ENCODE data around the gene PSMD13. TPM values are rescaled to one million over a fixed set of nuclear protein-coding genes. Genes with fewer than 3 reads are reported as not detected.
"Not testable (repeated sequence)": the region's sequence is repeated elsewhere in the genome, so short reads cannot be mapped to it uniquely, and the experiment has no call there.

PSMD13 gene
- total and polyA plus RNA-seq, 2 of the 13 experiments (the other 11 are each of a cell fraction or from before 2014, with no cell fraction given), result 83.0 to 117 TPM

DNA sequence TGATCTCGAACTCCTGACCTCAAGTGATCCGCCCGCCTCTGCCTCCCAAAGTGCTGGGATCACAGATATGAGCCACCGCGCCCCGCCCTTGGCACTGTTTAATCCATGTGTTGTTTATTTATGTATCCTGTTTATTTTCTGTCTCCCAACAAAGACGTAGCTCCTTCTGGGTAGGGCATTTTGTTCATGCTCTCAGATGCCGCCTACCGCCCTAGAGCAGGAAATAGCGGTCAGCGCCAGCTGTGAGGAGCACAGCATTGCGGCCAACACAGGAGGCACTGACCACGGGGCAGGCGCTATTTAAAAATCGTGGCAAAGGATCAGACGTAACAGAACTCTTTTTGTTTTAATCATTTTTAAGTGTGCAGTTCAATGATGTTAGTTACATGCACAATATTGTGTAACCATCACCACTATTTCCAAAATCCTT, 32.0 kb downstream of the PSMD13 start:
- H3K9me3 ChIP-seq (ENCODE audit: low read length); intact Hi-C loops (cut with micrococcal nuclease; ENCODE audit: unreplicated experiment); H3K79me2 ChIP-seq (ENCODE audit: insufficient read depth, low read length); H3K27ac ChIP-seq (ENCODE audit: extremely low read length, insufficient read depth, low read length); H4K20me1 ChIP-seq (ENCODE audit: insufficient read depth, low read length); FAIRE-seq; BruUV-seq (replicated peaks); CTCF ChIA-PET (ENCODE audit: low intra/inter-chr PET ratio, low total read pairs); in situ Hi-C loops (cut with HindIII; ENCODE audit: extremely low pct_ligation_motif_present, low pct_unique_long_range_greater_than_20kb); H3K36me3 ChIP-seq (replicated peaks in 1 of 2; ENCODE audit: control insufficient read depth in 1 of 2, insufficient read depth in 2 of 2, low read length in 2 of 2): not testable (repeated sequence)
- peak overlapping the region; percentile 75 for H2AFZ ChIP-seq (ENCODE audit: low read length)
- peak overlapping the region; percentile 76 for H3K4me2 ChIP-seq (ENCODE audit: low read depth, low read length)
- peaks cover 0 to 29% of the 10 kb centered on the region in 2 experiments; a peak in 3 of 5 replicates for H3K27me3 ChIP-seq (ENCODE audit: control insufficient read depth in 1 of 2, insufficient read depth in 2 of 2, low read length in 2 of 2)
- 4% methylated on average over 16 of the region's 16 CpGs for WGBS (ENCODE audit: low lambda C conversion rate)
- ATAC-seq, result peak; percentile 86
- H3K9ac ChIP-seq (ENCODE audit: insufficient read depth, low read depth, low read length), result 0 out of 2 replicates have a peak overlapping the region, but pooled peaks have one; percentile 20
- peaks cover 45% of the 10 kb centered on the region for H3K4me1 ChIP-seq (ENCODE audit: insufficient read depth, low read length)
- POLR2A ChIA-PET, result interaction anchor here (0.8 to 1.8 kb wide), 8 partner anchors 18 to 128 kb away, joined by 3 to 9 read pairs (median 3); partner anchors contain the start of genes BET1L and RIC8A
- peak overlapping the region; percentile 24 to 60 (median 29); a peak in 5 of 6 replicates for H3K4me3 ChIP-seq (replicated peaks in 1 of 3; ENCODE audit: insufficient read depth in 1 of 3, low read depth in 2 of 3, low read length in 3 of 3)
- peak; percentile 30 for DNase-seq (ENCODE audit: low spot score)
- TF ChIP-seq FOXK1 (CRISPR knock-in tag; IDR thresholded peaks at IDR 0.05; ENCODE audit: borderline replicate concordance, low read depth) (peak; percentile 42; the same call in 1 of the 2 replicates), SALL1 (CRISPR knock-in tag; IDR thresholded peaks at IDR 0.05) (peak; percentile 55; the same call in 1 of the 2 replicates), ELF3 (CRISPR knock-in tag; IDR thresholded peaks at IDR 0.05) (peak; percentile 42; the same call in 1 of the 2 replicates), STAG1 (CRISPR knock-in tag; IDR thresholded peaks at IDR 0.05) (peak; percentile 22; the same call in 1 of the 2 replicates), ELF1 (CRISPR knock-in tag; IDR thresholded peaks at IDR 0.05) (peak; percentile 40; the same call in 1 of the 2 replicates), RBAK (CRISPR knock-in tag; IDR thresholded peaks at IDR 0.05) (0 out of 2 replicates have a peak, but pooled peaks have one; percentile 71), ZNF263 (CRISPR knock-in tag; IDR thresholded peaks at IDR 0.05) (peak; percentile 45; the same call in 1 of the 2 replicates)
- TF ChIP-seq, protein P1, sequence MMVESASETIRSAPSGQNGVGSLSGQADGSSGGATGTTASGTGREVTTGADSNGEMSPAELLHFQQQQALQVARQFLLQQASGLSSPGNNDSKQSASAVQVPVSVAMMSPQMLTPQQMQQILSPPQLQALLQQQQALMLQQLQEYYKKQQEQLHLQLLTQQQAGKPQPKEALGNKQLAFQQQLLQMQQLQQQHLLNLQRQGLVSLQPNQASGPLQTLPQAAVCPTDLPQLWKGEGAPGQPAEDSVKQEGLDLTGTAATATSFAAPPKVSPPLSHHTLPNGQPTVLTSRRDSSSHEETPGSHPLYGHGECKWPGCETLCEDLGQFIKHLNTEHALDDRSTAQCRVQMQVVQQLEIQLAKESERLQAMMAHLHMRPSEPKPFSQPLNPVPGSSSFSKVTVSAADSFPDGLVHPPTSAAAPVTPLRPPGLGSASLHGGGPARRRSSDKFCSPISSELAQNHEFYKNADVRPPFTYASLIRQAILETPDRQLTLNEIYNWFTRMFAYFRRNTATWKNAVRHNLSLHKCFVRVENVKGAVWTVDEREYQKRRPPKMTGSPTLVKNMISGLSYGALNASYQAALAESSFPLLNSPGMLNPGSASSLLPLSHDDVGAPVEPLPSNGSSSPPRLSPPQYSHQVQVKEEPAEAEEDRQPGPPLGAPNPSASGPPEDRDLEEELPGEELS (CRISPR knock-in tag; IDR thresholded peaks at IDR 0.05), result peak; percentile 48; the same call in 1 of the 2 replicates
- TF ChIP-seq, protein P2, sequence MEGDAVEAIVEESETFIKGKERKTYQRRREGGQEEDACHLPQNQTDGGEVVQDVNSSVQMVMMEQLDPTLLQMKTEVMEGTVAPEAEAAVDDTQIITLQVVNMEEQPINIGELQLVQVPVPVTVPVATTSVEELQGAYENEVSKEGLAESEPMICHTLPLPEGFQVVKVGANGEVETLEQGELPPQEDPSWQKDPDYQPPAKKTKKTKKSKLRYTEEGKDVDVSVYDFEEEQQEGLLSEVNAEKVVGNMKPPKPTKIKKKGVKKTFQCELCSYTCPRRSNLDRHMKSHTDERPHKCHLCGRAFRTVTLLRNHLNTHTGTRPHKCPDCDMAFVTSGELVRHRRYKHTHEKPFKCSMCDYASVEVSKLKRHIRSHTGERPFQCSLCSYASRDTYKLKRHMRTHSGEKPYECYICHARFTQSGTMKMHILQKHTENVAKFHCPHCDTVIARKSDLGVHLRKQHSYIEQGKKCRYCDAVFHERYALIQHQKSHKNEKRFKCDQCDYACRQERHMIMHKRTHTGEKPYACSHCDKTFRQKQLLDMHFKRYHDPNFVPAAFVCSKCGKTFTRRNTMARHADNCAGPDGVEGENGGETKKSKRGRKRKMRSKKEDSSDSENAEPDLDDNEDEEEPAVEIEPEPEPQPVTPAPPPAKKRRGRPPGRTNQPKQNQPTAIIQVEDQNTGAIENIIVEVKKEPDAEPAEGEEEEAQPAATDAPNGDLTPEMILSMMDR (CRISPR knock-in tag; IDR thresholded peaks at IDR 0.05), result peak; percentile 60
- TF ChIP-seq, protein P3, sequence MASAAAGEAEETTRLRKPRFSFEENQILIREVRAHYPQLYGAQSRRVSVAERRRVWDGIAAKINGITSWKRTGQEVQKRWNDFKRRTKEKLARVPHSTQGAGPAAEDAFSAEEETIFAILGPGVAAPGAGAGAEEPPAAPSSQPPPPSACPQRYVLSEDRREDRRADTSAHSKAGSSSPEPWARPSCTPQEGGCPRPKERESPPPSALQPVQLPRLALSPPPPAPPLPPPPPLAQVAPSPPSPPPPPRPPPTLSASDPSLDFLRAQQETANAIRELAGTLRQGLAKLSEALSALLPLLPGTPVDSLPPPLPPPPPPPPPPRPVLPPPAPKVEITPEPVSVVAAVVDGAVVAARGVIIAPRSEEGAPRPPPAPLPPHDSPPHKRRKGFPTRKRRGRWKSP (CRISPR knock-in tag; IDR thresholded peaks at IDR 0.05), result peak; percentile 66; the same call in 1 of the 2 replicates
- TF ChIP-seq, protein P4, sequence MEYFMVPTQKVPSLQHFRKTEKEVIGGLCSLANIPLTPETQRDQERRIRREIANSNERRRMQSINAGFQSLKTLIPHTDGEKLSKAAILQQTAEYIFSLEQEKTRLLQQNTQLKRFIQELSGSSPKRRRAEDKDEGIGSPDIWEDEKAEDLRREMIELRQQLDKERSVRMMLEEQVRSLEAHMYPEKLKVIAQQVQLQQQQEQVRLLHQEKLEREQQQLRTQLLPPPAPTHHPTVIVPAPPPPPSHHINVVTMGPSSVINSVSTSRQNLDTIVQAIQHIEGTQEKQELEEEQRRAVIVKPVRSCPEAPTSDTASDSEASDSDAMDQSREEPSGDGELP (IDR thresholded peaks at IDR 0.05; ENCODE audit: borderline replicate concordance, low read depth), result peak; percentile 77; the same call in 1 of the 2 replicates
- TF ChIP-seq, protein P5, sequence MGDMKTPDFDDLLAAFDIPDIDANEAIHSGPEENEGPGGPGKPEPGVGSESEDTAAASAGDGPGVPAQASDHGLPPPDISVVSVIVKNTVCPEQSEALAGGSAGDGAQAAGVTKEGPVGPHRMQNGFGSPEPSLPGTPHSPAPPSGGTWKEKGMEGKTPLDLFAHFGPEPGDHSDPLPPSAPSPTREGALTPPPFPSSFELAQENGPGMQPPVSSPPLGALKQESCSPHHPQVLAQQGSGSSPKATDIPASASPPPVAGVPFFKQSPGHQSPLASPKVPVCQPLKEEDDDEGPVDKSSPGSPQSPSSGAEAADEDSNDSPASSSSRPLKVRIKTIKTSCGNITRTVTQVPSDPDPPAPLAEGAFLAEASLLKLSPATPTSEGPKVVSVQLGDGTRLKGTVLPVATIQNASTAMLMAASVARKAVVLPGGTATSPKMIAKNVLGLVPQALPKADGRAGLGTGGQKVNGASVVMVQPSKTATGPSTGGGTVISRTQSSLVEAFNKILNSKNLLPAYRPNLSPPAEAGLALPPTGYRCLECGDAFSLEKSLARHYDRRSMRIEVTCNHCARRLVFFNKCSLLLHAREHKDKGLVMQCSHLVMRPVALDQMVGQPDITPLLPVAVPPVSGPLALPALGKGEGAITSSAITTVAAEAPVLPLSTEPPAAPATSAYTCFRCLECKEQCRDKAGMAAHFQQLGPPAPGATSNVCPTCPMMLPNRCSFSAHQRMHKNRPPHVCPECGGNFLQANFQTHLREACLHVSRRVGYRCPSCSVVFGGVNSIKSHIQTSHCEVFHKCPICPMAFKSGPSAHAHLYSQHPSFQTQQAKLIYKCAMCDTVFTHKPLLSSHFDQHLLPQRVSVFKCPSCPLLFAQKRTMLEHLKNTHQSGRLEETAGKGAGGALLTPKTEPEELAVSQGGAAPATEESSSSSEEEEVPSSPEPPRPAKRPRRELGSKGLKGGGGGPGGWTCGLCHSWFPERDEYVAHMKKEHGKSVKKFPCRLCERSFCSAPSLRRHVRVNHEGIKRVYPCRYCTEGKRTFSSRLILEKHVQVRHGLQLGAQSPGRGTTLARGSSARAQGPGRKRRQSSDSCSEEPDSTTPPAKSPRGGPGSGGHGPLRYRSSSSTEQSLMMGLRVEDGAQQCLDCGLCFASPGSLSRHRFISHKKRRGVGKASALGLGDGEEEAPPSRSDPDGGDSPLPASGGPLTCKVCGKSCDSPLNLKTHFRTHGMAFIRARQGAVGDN (CRISPR knock-in tag; IDR thresholded peaks at IDR 0.05), result peak; percentile 41

Measured in HepG2 (cell line).